ENCODE results near the gene NELFCD. TPM values are rescaled to one million over a fixed set of nuclear protein-coding genes. Genes with fewer than 3 reads are reported as not detected.
A peak's percentile ranks its signal among the peaks of the same experiment; 100 is the strongest.

The NELFCD gene
- total RNA-seq (2014; rRNA removed) (131 and 144 TPM in 2 replicates), Bru-seq, nascent RNA (percentile 92 among the genes with signal in this experiment), BruChase-seq, experiment 1, labeled RNA remaining after a 6-hour chase (percentile 94 among the genes with signal in this experiment), BruChase-seq, experiment 2, labeled RNA remaining after a 2-hour chase (percentile 94 among the genes with signal in this experiment)
- long read RNA-seq, transcript NELFCD-213 (15 exons, 2,305 nt) = major isoform, 113 of 243 reads
- long read RNA-seq, partial matches to known transcripts = 49 of 243 reads
- long read RNA-seq, other reads (novel, unspliced or antisense) = 73 of 243 reads

DNA sequence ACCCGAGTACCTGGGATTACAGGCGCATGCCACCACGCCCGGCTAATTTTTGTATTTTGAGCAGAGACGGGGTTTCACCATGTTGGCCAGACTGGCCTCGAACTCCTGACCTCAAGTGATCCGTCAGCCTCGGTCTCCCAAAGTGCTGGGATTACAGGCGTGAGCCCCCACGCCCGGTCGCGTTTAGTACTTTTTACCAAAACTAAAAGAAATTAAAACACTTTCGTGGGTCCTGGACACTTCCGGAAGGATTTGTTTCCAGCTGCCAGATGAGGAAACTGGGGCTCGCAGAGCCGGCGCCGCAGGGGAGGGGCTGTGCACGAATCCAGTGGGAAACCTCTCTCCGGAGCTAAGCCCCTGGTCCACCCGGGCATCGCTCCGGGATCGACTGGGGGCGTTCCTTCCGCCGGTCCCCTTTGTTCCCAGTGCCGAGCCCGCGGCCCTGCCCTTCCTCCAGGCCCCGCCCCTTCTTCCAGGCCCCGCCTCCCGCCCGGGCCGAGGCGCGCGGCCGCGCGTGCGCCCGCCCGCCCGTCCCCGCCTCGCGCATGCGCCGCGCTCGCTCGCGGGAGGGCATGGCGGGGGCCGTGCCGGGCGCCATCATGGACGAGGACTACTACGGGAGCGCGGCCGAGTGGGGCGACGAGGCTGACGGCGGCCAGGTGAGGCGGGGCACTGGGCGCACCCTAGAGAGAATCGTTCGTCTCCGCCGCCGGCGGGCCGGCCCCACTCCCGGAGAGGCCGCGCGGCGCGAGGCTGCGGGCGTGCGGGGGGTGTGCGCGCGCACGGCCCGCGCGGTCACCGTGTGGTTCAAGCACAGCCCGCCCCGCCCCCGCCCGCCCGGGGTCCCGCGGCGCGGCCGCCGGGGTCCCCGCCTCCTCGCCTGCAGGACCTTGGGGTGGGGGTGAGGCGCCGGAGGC lies at the start of gene NELFCD:
Gene NELFCD, plus strand, starts transcription at position 546 of the 917 bp plus-strand sequence. Its CDS starts 54 bp downstream, at position 600.
- Histone ChIP-seq H3K4me2 (ENCODE audit: low read length) (peak within 1 kb of the TSS; percentile 84), H3K9me2 (replicated peaks; ENCODE audit: low read length) (no peaks in the 10 kb centered on the region), H3K4me3 (ENCODE audit: low read length) (peak within 1 kb of the TSS; percentile 76), H3K36me3 (ENCODE audit: low read depth, low read length) (peaks cover 7% of the 10 kb centered on the region; the same call in 1 of the 2 replicates), H3K27me3 (ENCODE audit: low read length) (no peaks in the 10 kb centered on the region), H3F3A (ENCODE audit: low read length, unreplicated experiment) (no peaks in the 10 kb centered on the region), H3K9ac (ENCODE audit: low read length) (peak within 1 kb of the TSS; percentile 83), H3K9me3 (ENCODE audit: low read length) (no peaks in the 10 kb centered on the region), H3K27ac (ENCODE audit: low read length) (peak within 1 kb of the TSS; percentile 24; the same call in 1 of the 2 replicates), H2AFZ (ENCODE audit: low read length) (peak within 1 kb of the TSS; percentile 90), H3K4me1 (ENCODE audit: insufficient read depth, low read length) (peaks cover 7% of the 10 kb centered on the region; the same call in 1 of the 2 replicates), H4K20me1 (ENCODE audit: low read length) (peaks cover 18% of the 10 kb centered on the region; the same call in 1 of the 2 replicates), H3K79me2 (ENCODE audit: low read length) (peaks cover 46% of the 10 kb centered on the region)
- ChIA-PET CTCF (interaction anchor here (0.6 kb wide), 1 partner anchor 14 kb away, joined by 3 read pairs; no protein-coding TSS in a partner anchor), POLR2A (ENCODE audit: unreplicated experiment) (interaction anchor here (0.7 kb wide), 1 partner anchor 237 kb away, joined by 8 read pairs; no protein-coding TSS in a partner anchor)
- DNase-seq = peak; percentile 92
- no peak for TF ChIP-seq CTCF (conservative IDR thresholded peaks at IDR 0.05; ENCODE audit: low read depth, low read length)
- no peak for TF ChIP-seq EZH2 (IDR thresholded peaks at IDR 0.05; ENCODE audit: low read length, unreplicated experiment)
- TF ChIP-seq EZH2phosphoT487 (IDR thresholded peaks at IDR 0.05; ENCODE audit: borderline replicate concordance, low read length) = no peak
- BruUV-seq (replicated peaks) = TSS peak; percentile 95
- ATAC-seq = peak; percentile 88
- intact Hi-C loops (cut with micrococcal nuclease) = loop anchor here (1.0 to 5.0 kb wide), 3 partner anchors 46 to 89 kb away; partner anchors contain the start of gene PRELID3B

DNA sequence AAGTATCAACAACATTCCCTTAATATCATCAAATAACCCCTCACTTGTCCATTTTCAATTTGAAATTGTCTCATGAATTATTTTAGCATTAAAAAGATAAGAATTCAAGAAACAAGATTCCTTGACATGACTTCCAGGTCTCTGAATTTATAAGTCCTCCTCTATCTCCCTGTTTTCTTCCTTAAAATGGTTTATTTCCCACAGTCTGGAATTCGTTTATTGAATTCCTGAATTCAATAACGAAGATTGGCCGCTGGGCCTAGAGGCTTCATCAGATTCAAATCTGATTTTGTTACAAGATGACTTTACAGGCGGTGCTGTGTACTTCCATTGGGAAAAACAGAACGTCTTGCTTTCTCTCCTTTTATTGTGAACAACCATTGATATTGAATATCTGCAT lies 48.9 kb upstream of the NELFCD start:
- H3K4me1 ChIP-seq (ENCODE audit: insufficient read depth, low read length) = peaks cover 4% of the 10 kb centered on the region; the same call in 1 of the 2 replicates
- intact Hi-C loops (cut with micrococcal nuclease) = no loop called here
- TF ChIP-seq CTCF (conservative IDR thresholded peaks at IDR 0.05; ENCODE audit: low read depth, low read length) (no peak), EZH2phosphoT487 (IDR thresholded peaks at IDR 0.05; ENCODE audit: borderline replicate concordance, low read length) (no peak), EZH2 (IDR thresholded peaks at IDR 0.05; ENCODE audit: low read length, unreplicated experiment) (no peak)
- BruUV-seq (replicated peaks) = no TSS peak
- DNase-seq (no peak), ATAC-seq (no peak)
- peaks cover 50% of the 10 kb centered on the region for H3K27me3 ChIP-seq (ENCODE audit: low read length)
- POLR2A ChIA-PET (ENCODE audit: unreplicated experiment) = no interaction called here
- H3K36me3 ChIP-seq (ENCODE audit: low read depth, low read length) = no peaks in the 10 kb centered on the region
- H3K27ac ChIP-seq (ENCODE audit: low read length) = no peak overlapping the region
- H4K20me1 ChIP-seq (ENCODE audit: low read length) = no peaks in the 10 kb centered on the region
- no peak overlapping the region for H2AFZ ChIP-seq (ENCODE audit: low read length)
- no peak overlapping the region for H3K9ac ChIP-seq (ENCODE audit: low read length)
- no peak overlapping the region for H3K4me2 ChIP-seq (ENCODE audit: low read length)
- no peak overlapping the region for H3K4me3 ChIP-seq (ENCODE audit: low read length)
- CTCF ChIA-PET = no interaction called here
- no peaks in the 10 kb centered on the region for H3K79me2 ChIP-seq (ENCODE audit: low read length)
- H3F3A ChIP-seq (ENCODE audit: low read length, unreplicated experiment) = no peaks in the 10 kb centered on the region
- H3K9me3 ChIP-seq (ENCODE audit: low read length) = no peaks in the 10 kb centered on the region
- H3K9me2 ChIP-seq (replicated peaks; ENCODE audit: low read length) = no peaks in the 10 kb centered on the region

Measured in PC-3 (cell line).